Loucy (cell line): ENCODE data around the gene CCDC57.

Experiments used
- H2AFZ ChIP-seq: fragments of 200-600 bp; sonication (generic); 2 replicates; pipeline ENCODE4 v1.6.0; 2016; ENCODE audit warnings: antibody characterized with exemption, mild to moderate bottlenecking, low read length, moderate library complexity
- H3F3A ChIP-seq: fragments of 200-600 bp; 2 replicates; pipeline ENCODE4 v1.6.0; 2016; ENCODE audit warnings: antibody characterized with exemption, low read depth, mild to moderate bottlenecking
- H3K27me3 ChIP-seq: fragments of 200-600 bp; sonication (generic); 2 replicates; pipeline ENCODE4 v1.6.1; 2014; ENCODE audit warnings: low read length, mild to moderate bottlenecking; ENCODE audit not compliant: insufficient read depth, poor library complexity, severe bottlenecking
- H3K36me3 ChIP-seq: fragments of 200-600 bp; sonication (generic); 2 replicates; pipeline ENCODE4 v1.6.1; 2016; ENCODE audit warnings: low read length; ENCODE audit not compliant: insufficient read depth
- H3K4me1 ChIP-seq: fragments of 200-600 bp; sonication (generic); 2 replicates; pipeline ENCODE4 v1.5.1; 2014; ENCODE audit warnings: low read length, mild to moderate bottlenecking; ENCODE audit not compliant: insufficient read depth, poor library complexity, severe bottlenecking
- H3K4me2 ChIP-seq: fragments of 200-600 bp; sonication (generic); 2 replicates; pipeline ENCODE4 v1.6.0; 2014; ENCODE audit warnings: antibody characterized with exemption, low read length, low read depth, mild to moderate bottlenecking; ENCODE audit not compliant: poor library complexity, severe bottlenecking
- H3K4me3 ChIP-seq: fragments of 200-600 bp; sonication (generic); 2 replicates; pipeline ENCODE4 v1.5.1; 2014; ENCODE audit warnings: low read length, mild to moderate bottlenecking, mixed read lengths; ENCODE audit not compliant: poor library complexity, severe bottlenecking
- H3K79me2 ChIP-seq: fragments of 200-600 bp; sonication (generic); 2 replicates; pipeline ENCODE4 v1.6.1; 2014; ENCODE audit warnings: low read length; ENCODE audit not compliant: insufficient read depth
- H3K9ac ChIP-seq: fragments of 200-600 bp; sonication (generic); 2 replicates; pipeline ENCODE4 v1.6.0; 2014; ENCODE audit warnings: mild to moderate bottlenecking, low read depth, low read length, moderate library complexity; ENCODE audit not compliant: poor library complexity, severe bottlenecking
- H3K9me2 ChIP-seq: fragments of 200-600 bp; sonication (generic); replicated peaks from 2 replicates; pipeline ENCODE4 v1.6.1; 2016; ENCODE audit warnings: low read depth, low read length, mixed read lengths
- H3K9me3 ChIP-seq: fragments of 200-600 bp; sonication (generic); 2 replicates; pipeline ENCODE4 v1.6.1; 2014; ENCODE audit warnings: mild to moderate bottlenecking, antibody characterized with exemption, low read length, low read depth; ENCODE audit not compliant: insufficient read depth
- H4K20me1 ChIP-seq: fragments of 200-600 bp; sonication (generic); 2 replicates; pipeline ENCODE4 v1.6.0; 2014; ENCODE audit warnings: antibody characterized with exemption, low read length, mild to moderate bottlenecking; ENCODE audit not compliant: insufficient read depth, poor library complexity, severe bottlenecking
- CTCF ChIP-seq: fragments of 200-600 bp; sonication (generic); conservative IDR thresholded peaks from 2 replicates; pipeline ENCODE4 v1.5.1; 2014; ENCODE audit warnings: mild to moderate bottlenecking, antibody characterized with exemption, low read length
- EZH2phosphoT487 ChIP-seq: fragments of 200-600 bp; IDR thresholded peaks from 2 replicates; pipeline ENCODE4 v1.6.1; 2018; ENCODE audit warnings: antibody characterized with exemption, mild to moderate bottlenecking, moderate library complexity, borderline replicate concordance

The CCDC57 gene

GRCh38 chr17:82227629-82228277, 15.1 kb upstream of the CCDC57 start:
- H2AFZ ChIP-seq = peak overlapping the region; percentile 63; the same call in 1 of the 2 replicates
- H3K4me1 ChIP-seq = peaks cover 12% of the 10 kb centered on the region
- no peaks in the 10 kb centered on the region for H3F3A ChIP-seq
- peaks cover 34% of the 10 kb centered on the region for H4K20me1 ChIP-seq
- no peaks in the 10 kb centered on the region for H3K27me3 ChIP-seq
- H3K79me2 ChIP-seq = peaks cover 61% of the 10 kb centered on the region
- TF ChIP-seq EZH2phosphoT487 (no peak), CTCF (no peak)
- H3K9me3 ChIP-seq = no peaks in the 10 kb centered on the region
- no peaks in the 10 kb centered on the region for H3K9me2 ChIP-seq
- H3K9ac ChIP-seq = peak overlapping the region; percentile 99
- no peaks in the 10 kb centered on the region for H3K36me3 ChIP-seq
- H3K4me3 ChIP-seq = peak overlapping the region; percentile 93
- peak overlapping the region; percentile 89 for H3K4me2 ChIP-seq

- Histone ChIP-seq H3K9me3 (no peaks in the 10 kb centered on the region), H3K4me1 (peaks cover 12% of the 10 kb centered on the region), H3K79me2 (peaks cover 54% of the 10 kb centered on the region), H3F3A (no peaks in the 10 kb centered on the region), H3K4me3 (peak overlapping the region; percentile 93), H3K9ac (peak overlapping the region; percentile 99), H3K4me2 (peak overlapping the region; percentile 89), H4K20me1 (peaks cover 27% of the 10 kb centered on the region), H2AFZ (no peak overlapping the region), H3K9me2 (no peaks in the 10 kb centered on the region), H3K27me3 (no peaks in the 10 kb centered on the region), H3K36me3 (no peaks in the 10 kb centered on the region)
- TF ChIP-seq EZH2phosphoT487 = no peak
- no peak for TF ChIP-seq CTCF
Observed at GRCh38 chr17:82226809-82227628, 14.4 kb upstream of the CCDC57 start.

- TF ChIP-seq CTCF (no peak), EZH2phosphoT487 (no peak)
- Histone ChIP-seq H2AFZ (no peak overlapping the region), H3K79me2 (peaks cover 47% of the 10 kb centered on the region), H3F3A (no peaks in the 10 kb centered on the region), H3K4me3 (no peak overlapping the region), H3K9me3 (no peaks in the 10 kb centered on the region), H3K9me2 (no peaks in the 10 kb centered on the region), H3K4me2 (no peak overlapping the region), H4K20me1 (peaks cover 20% of the 10 kb centered on the region), H3K36me3 (no peaks in the 10 kb centered on the region), H3K4me1 (peaks cover 12% of the 10 kb centered on the region), H3K9ac (peak overlapping the region; percentile 34), H3K27me3 (no peaks in the 10 kb centered on the region)
Observed at GRCh38 chr17:82226146-82226808, 13.6 kb upstream of the CCDC57 start.
